ENCODE measurements around the gene HPSE2. TPM values are rescaled to one million over a fixed set of nuclear protein-coding genes. Genes with fewer than 3 reads are reported as not detected.

HPSE2 gene
- total RNA-seq, 1 experiment from 2014 or later: not detected

DNA sequence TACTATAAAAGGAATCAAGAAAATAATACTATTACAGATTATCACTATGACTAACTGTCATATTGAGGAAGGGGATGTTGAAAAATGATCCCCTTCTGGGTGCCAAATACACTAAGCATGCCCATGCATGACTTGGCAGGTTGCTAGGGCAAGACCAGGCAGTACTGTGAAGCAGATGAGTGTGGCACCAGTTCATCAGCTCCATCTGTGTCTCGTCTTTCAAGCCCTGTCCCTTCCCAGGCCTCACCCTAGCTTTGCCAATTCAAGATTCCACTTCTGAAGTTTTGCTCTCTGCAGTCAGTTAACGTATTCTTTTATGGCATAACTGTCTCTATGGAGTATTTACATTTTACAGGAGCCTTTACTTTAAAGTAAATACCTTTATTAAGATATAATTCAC lies 653.3 kb downstream of the HPSE2 start:
- no peak overlapping the region for H3K4me3 ChIP-seq (ENCODE audit: low read depth in 2 of 2, low read length in 2 of 2)
- no TSS peak for BruUV-seq (replicated peaks)
- no peaks in the 10 kb centered on the region for H3K4me1 ChIP-seq (ENCODE audit: control insufficient read depth, insufficient read depth, low read length)
- H3K27ac ChIP-seq (ENCODE audit: low read length): no peak overlapping the region
- TF ChIP-seq SIN3A (IDR thresholded peaks at IDR 0.05; ENCODE audit: borderline replicate concordance, insufficient read depth, low read depth, low read length): no peak
- no peak for TF ChIP-seq POLR2AphosphoS5 (IDR thresholded peaks at IDR 0.05; ENCODE audit: low read depth, low read length)
- TF ChIP-seq, protein P1, sequence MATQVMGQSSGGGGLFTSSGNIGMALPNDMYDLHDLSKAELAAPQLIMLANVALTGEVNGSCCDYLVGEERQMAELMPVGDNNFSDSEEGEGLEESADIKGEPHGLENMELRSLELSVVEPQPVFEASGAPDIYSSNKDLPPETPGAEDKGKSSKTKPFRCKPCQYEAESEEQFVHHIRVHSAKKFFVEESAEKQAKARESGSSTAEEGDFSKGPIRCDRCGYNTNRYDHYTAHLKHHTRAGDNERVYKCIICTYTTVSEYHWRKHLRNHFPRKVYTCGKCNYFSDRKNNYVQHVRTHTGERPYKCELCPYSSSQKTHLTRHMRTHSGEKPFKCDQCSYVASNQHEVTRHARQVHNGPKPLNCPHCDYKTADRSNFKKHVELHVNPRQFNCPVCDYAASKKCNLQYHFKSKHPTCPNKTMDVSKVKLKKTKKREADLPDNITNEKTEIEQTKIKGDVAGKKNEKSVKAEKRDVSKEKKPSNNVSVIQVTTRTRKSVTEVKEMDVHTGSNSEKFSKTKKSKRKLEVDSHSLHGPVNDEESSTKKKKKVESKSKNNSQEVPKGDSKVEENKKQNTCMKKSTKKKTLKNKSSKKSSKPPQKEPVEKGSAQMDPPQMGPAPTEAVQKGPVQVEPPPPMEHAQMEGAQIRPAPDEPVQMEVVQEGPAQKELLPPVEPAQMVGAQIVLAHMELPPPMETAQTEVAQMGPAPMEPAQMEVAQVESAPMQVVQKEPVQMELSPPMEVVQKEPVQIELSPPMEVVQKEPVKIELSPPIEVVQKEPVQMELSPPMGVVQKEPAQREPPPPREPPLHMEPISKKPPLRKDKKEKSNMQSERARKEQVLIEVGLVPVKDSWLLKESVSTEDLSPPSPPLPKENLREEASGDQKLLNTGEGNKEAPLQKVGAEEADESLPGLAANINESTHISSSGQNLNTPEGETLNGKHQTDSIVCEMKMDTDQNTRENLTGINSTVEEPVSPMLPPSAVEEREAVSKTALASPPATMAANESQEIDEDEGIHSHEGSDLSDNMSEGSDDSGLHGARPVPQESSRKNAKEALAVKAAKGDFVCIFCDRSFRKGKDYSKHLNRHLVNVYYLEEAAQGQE (IDR thresholded peaks at IDR 0.05; ENCODE audit: insufficient read depth in 1 of 2, low read depth in 2 of 2, low read length in 1 of 2): no peak
- no peak for TF ChIP-seq TCF7L2 (IDR thresholded peaks at IDR 0.05; ENCODE audit: low read depth, low read length)
- TF ChIP-seq, protein P2, sequence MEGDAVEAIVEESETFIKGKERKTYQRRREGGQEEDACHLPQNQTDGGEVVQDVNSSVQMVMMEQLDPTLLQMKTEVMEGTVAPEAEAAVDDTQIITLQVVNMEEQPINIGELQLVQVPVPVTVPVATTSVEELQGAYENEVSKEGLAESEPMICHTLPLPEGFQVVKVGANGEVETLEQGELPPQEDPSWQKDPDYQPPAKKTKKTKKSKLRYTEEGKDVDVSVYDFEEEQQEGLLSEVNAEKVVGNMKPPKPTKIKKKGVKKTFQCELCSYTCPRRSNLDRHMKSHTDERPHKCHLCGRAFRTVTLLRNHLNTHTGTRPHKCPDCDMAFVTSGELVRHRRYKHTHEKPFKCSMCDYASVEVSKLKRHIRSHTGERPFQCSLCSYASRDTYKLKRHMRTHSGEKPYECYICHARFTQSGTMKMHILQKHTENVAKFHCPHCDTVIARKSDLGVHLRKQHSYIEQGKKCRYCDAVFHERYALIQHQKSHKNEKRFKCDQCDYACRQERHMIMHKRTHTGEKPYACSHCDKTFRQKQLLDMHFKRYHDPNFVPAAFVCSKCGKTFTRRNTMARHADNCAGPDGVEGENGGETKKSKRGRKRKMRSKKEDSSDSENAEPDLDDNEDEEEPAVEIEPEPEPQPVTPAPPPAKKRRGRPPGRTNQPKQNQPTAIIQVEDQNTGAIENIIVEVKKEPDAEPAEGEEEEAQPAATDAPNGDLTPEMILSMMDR (IDR thresholded peaks at IDR 0.05): no peak
- ATAC-seq (no peak), DNase-seq (ENCODE audit: low read depth, low spot score) (no peak)
- intact Hi-C loops (cut with micrococcal nuclease; ENCODE audit: unreplicated experiment) (no loop called here), in situ Hi-C loops (cut with HindIII; ENCODE audit: low pct_unique_long_range_greater_than_20kb, low sequenced_read_pairs) (no loop called here)
- no peaks in the 10 kb centered on the region for H3K36me3 ChIP-seq (ENCODE audit: control insufficient read depth, insufficient read depth, low read length)
- ChIA-PET CTCF (no interaction called here), POLR2A (no interaction called here)
- H3K27me3 ChIP-seq (ENCODE audit: control insufficient read depth, insufficient read depth, low read length): peaks cover 8% of the 10 kb centered on the region
- no peaks in the 10 kb centered on the region for H3K9me3 ChIP-seq (ENCODE audit: control insufficient read depth, insufficient read depth, low read depth, low read length)

DNA sequence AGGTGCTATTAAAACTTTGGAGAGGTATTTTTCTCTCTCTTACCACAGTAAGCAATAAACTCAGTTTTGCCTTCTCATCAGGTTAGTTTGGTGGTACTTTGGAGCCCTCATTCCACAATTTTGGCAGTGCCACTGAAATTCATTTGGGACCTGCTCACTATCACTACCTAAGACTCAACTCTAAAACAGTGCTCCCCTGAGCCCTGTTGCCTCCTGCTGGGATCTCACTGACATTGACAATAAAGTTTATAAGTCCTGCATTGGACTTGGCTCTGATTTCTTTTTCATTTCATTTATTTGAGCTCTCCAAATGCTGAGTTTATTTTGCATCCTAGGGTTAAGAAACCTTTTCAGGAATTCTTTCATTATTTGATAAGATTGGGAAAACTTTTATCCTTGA lies 658.1 kb downstream of the HPSE2 start:
- Histone ChIP-seq H3K4me1 (ENCODE audit: control insufficient read depth, insufficient read depth, low read length) (no peaks in the 10 kb centered on the region), H3K27ac (ENCODE audit: low read length) (no peak overlapping the region), H3K9me3 (ENCODE audit: control insufficient read depth, insufficient read depth, low read depth, low read length) (no peaks in the 10 kb centered on the region), H3K4me3 (ENCODE audit: low read depth in 2 of 2, low read length in 2 of 2) (no peak overlapping the region), H3K27me3 (ENCODE audit: control insufficient read depth, insufficient read depth, low read length) (peaks cover 15% of the 10 kb centered on the region), H3K36me3 (ENCODE audit: control insufficient read depth, insufficient read depth, low read length) (no peaks in the 10 kb centered on the region)
- TF ChIP-seq POLR2AphosphoS5 (IDR thresholded peaks at IDR 0.05; ENCODE audit: low read depth, low read length) (no peak), TCF7L2 (IDR thresholded peaks at IDR 0.05; ENCODE audit: low read depth, low read length) (no peak), SIN3A (IDR thresholded peaks at IDR 0.05; ENCODE audit: borderline replicate concordance, insufficient read depth, low read depth, low read length) (no peak)
- TF ChIP-seq, protein P1 (IDR thresholded peaks at IDR 0.05; ENCODE audit: insufficient read depth in 1 of 2, low read depth in 2 of 2, low read length in 1 of 2): no peak
- TF ChIP-seq, protein P2 (IDR thresholded peaks at IDR 0.05): no peak
- intact Hi-C loops (cut with micrococcal nuclease; ENCODE audit: unreplicated experiment) (no loop called here), in situ Hi-C loops (cut with HindIII; ENCODE audit: low pct_unique_long_range_greater_than_20kb, low sequenced_read_pairs) (no loop called here)
- ChIA-PET CTCF (no interaction called here), POLR2A (no interaction called here)
- DNase-seq (ENCODE audit: low read depth, low spot score): no peak
- BruUV-seq (replicated peaks): no TSS peak
- ATAC-seq: no peak
